GM23248 (cell line): Measurements from ENCODE around the gene MRPS15.

Source experiments
- EZH2 ChIP-seq: fragments of 200-600 bp; sonication (generic); IDR thresholded peaks from 2 replicates; pipeline ENCODE4 v1.6.1; 2018; ENCODE audit warnings: antibody characterized with exemption, mild to moderate bottlenecking; ENCODE audit not compliant: insufficient read depth, poor library complexity, severe bottlenecking
- EZH2phosphoT487 ChIP-seq: fragments of 200-600 bp; sonication (generic); IDR thresholded peaks from 2 replicates; pipeline ENCODE4 v1.6.1; 2018; ENCODE audit warnings: antibody characterized with exemption, moderate library complexity, mild to moderate bottlenecking, low read depth; ENCODE audit not compliant: insufficient read depth

DNA sequence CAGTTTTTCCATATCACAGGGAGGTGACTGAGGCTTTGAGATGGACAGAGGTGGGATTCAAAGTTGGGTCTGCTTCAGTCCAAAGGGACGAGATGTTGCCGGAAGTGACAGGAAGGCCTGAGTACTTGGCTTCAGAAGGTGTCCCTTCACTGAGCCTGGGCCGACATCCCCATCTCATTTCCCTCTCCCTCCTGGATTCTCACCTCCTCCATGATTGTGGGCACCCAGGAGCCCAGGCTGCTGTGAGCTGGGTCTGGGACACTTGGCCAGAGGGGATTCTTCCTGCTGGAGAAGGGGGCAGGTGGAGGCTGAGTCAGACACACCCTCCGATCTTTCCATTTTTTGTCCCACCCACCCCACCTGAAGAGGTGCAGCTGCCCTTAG is 2.8 kb upstream of the MRPS15 start:
- TF ChIP-seq EZH2phosphoT487 = no peak
- TF ChIP-seq EZH2 = no peak
